KMS-11 (cell line): ENCODE measurements around the gene AHCY.
"Not testable (repeated sequence)": the region's sequence is repeated elsewhere in the genome, so short reads cannot be mapped to it uniquely, and the experiment has no call there.

ENCODE experiments used
- H2AFZ ChIP-seq: fragments of 200-600 bp; sonication (generic); 2 replicates; pipeline ENCODE4 v1.6.1; 2016; ENCODE audit warnings: antibody characterized with exemption, mixed run types, low read depth
- H3K27ac ChIP-seq: fragments of 200-600 bp; sonication (generic); 2 replicates; pipeline ENCODE4 v1.6.1; 2016; ENCODE audit warnings: mild to moderate bottlenecking, mixed run types
- H3K27me3 ChIP-seq: fragments of 200-600 bp; sonication (generic); 2 replicates; pipeline ENCODE4 v1.6.1; 2017; ENCODE audit warnings: mild to moderate bottlenecking, low read depth, mixed run types, moderate library complexity; ENCODE audit not compliant: insufficient read depth
- H3K36me3 ChIP-seq: fragments of 200-600 bp; sonication (generic); 2 replicates; pipeline ENCODE4 v1.6.1; 2017; ENCODE audit warnings: mild to moderate bottlenecking, mixed run types; ENCODE audit not compliant: insufficient read depth
- H3K4me1 ChIP-seq: fragments of 200-600 bp; sonication (generic); 2 replicates; pipeline ENCODE4 v1.6.1; 2016; ENCODE audit warnings: mild to moderate bottlenecking, low read depth, mixed run types; ENCODE audit not compliant: poor library complexity, severe bottlenecking
- H3K4me2 ChIP-seq: fragments of 200-600 bp; sonication (generic); 2 replicates; pipeline ENCODE4 v1.7.0; 2016; ENCODE audit warnings: mild to moderate bottlenecking, mixed run types
- H3K4me3 ChIP-seq: fragments of 200-600 bp; sonication (generic); IDR thresholded peaks from 2 replicates; pipeline ENCODE4 v1.6.1; 2017; ENCODE audit warnings: low read depth, low read length, mixed read lengths; ENCODE audit not compliant: insufficient read depth
- H3K79me2 ChIP-seq: fragments of 200-600 bp; sonication (generic); 2 replicates; pipeline ENCODE4 v1.6.1; 2016; ENCODE audit warnings: low read depth, mixed run types; ENCODE audit not compliant: insufficient read depth
- H3K9ac ChIP-seq: fragments of 200-600 bp; sonication (generic); 2 replicates; pipeline ENCODE4 v1.6.1; 2016; ENCODE audit warnings: mild to moderate bottlenecking, mixed run types
- H4K20me1 ChIP-seq: fragments of 200-600 bp; sonication (generic); 2 replicates; pipeline ENCODE4 v1.6.1; 2016; ENCODE audit warnings: mild to moderate bottlenecking, mixed run types; ENCODE audit not compliant: insufficient read depth
- CTCF ChIP-seq: fragments of 200-600 bp; sonication (generic); conservative IDR thresholded peaks from 2 replicates; pipeline ENCODE4 v1.6.1; 2017; ENCODE audit warnings: low read depth, mild to moderate bottlenecking, antibody characterized with exemption, low read length, moderate library complexity, mixed read lengths

The AHCY gene

GRCh38 chr20:34242879-34243278 is 60.3 kb downstream of the AHCY start:
- no peak overlapping the region for H3K4me2 ChIP-seq

GRCh38 chr20:34242015-34242414 is 61.1 kb downstream of the AHCY start:
- H3K27ac ChIP-seq: peak overlapping the region; percentile 33; the same call in 1 of the 2 replicates

More at GRCh38 chr20:34242879-34243278, 60.3 kb downstream of the AHCY start:
- Histone ChIP-seq H2AFZ (no peak overlapping the region), H3K4me3 (no peak overlapping the region), H3K9ac (no peak overlapping the region), H3K36me3 (no peaks in the 10 kb centered on the region), H3K27ac (no peak overlapping the region), H3K79me2 (no peaks in the 10 kb centered on the region), H3K27me3 (no peaks in the 10 kb centered on the region), H4K20me1 (no peaks in the 10 kb centered on the region), H3K4me1 (peaks cover 32% of the 10 kb centered on the region)
- TF ChIP-seq CTCF: no peak

GRCh38 chr20:34240693-34241615 is 62.2 kb downstream of the AHCY start, which contains the start of gene ASIP:
Gene ASIP, plus strand, starts transcription at chr20:34241423. Its CDS starts 18,952 bp downstream, at chr20:34260375.
- Histone ChIP-seq H3K4me3 (no peak within 1 kb of the TSS), H3K4me1 (peaks cover 32% of the 10 kb centered on the region), H3K79me2 (no peaks in the 10 kb centered on the region), H3K27ac (peak within 1 kb of the TSS; percentile 33; the same call in 1 of the 2 replicates), H3K36me3 (no peaks in the 10 kb centered on the region), H3K9ac (no peak within 1 kb of the TSS), H2AFZ (peak within 1 kb of the TSS; percentile 5; the same call in 1 of the 2 replicates), H3K27me3 (no peaks in the 10 kb centered on the region), H3K4me2 (peak within 1 kb of the TSS; percentile 14), H4K20me1 (no peaks in the 10 kb centered on the region)
- TF ChIP-seq CTCF: no peak

More at GRCh38 chr20:34242015-34242414, 61.1 kb downstream of the AHCY start:
- H3K36me3 ChIP-seq, H3K27me3 ChIP-seq, H3K4me3 ChIP-seq, H4K20me1 ChIP-seq, H2AFZ ChIP-seq, H3K9ac ChIP-seq, H3K79me2 ChIP-seq: not testable (repeated sequence)
- H3K4me1 ChIP-seq: peaks cover 32% of the 10 kb centered on the region
- peak overlapping the region; percentile 14 for H3K4me2 ChIP-seq

- TF ChIP-seq CTCF: no peak
- Histone ChIP-seq H3K4me1 (peaks cover 32% of the 10 kb centered on the region), H3K9ac (no peak overlapping the region), H3K4me2 (no peak overlapping the region; the same call in 1 of the 2 replicates), H3K4me3 (no peak overlapping the region), H3K36me3 (no peaks in the 10 kb centered on the region), H3K79me2 (no peaks in the 10 kb centered on the region), H4K20me1 (no peaks in the 10 kb centered on the region), H3K27ac (no peak overlapping the region), H3K27me3 (no peaks in the 10 kb centered on the region), H2AFZ (no peak overlapping the region)
These were observed 63.0 kb downstream of the AHCY start for GRCh38 chr20:34240121-34240520.

- Histone ChIP-seq H3K4me2 (no peak overlapping the region), H4K20me1 (no peaks in the 10 kb centered on the region), H3K4me3 (no peak overlapping the region), H3K9ac (no peak overlapping the region), H3K36me3 (no peaks in the 10 kb centered on the region), H3K27me3 (no peaks in the 10 kb centered on the region), H3K4me1 (peaks cover 32% of the 10 kb centered on the region), H3K27ac (no peak overlapping the region), H2AFZ (no peak overlapping the region), H3K79me2 (no peaks in the 10 kb centered on the region)
- no peak for TF ChIP-seq CTCF
These were observed 65.2 kb downstream of the AHCY start for GRCh38 chr20:34237942-34238341.
